ENCODE results near the gene ATP8B2. TPM values are rescaled to one million over a fixed set of nuclear protein-coding genes. Genes with fewer than 3 reads are reported as not detected.

ATP8B2 gene
- total RNA-seq, 1 experiment from 2014 or later: 22.1 TPM

- H3K36me3 ChIP-seq (ENCODE audit: control insufficient read depth in 1 of 2, insufficient read depth in 2 of 2, low read length in 2 of 2): peaks cover 20 to 27% of the 10 kb centered on the region in 2 experiments
- H3K79me2 ChIP-seq (ENCODE audit: insufficient read depth, low read length): no peaks in the 10 kb centered on the region
- H3K27ac ChIP-seq (ENCODE audit: low read depth, low read length): no peak overlapping the region
- no peak overlapping the region for H3K9ac ChIP-seq (ENCODE audit: low read length)
- intact Hi-C loops (cut with micrococcal nuclease): no loop called here
- no peak overlapping the region for H3K4me2 ChIP-seq (ENCODE audit: low read length)
- H3K27me3 ChIP-seq (ENCODE audit: insufficient read depth, low read length): no peaks in the 10 kb centered on the region
- H3K4me3 ChIP-seq (replicated peaks in 1 of 2; ENCODE audit: low read depth in 1 of 2, low read length in 2 of 2): no peak overlapping the region
- ChIA-PET CTCF (no interaction called here), RAD21 (ENCODE audit: low non-redundant PET in 1 of 2, low total read pairs in 2 of 2, uncharacterized antibody in 2 of 2, unreplicated experiment in 2 of 2) (no interaction called here), POLR2A (no interaction called here)
- BruUV-seq (replicated peaks): no TSS peak
- ATAC-seq: no peak
- H3K4me1 ChIP-seq (ENCODE audit: control insufficient read depth in 1 of 2, insufficient read depth in 2 of 2, low read length in 2 of 2): no peaks in the 10 kb centered on the region
- no peaks in the 10 kb centered on the region for H3K9me3 ChIP-seq (ENCODE audit: control insufficient read depth in 1 of 2, insufficient read depth in 1 of 2, low read depth in 1 of 2, low read length in 2 of 2)
- TF ChIP-seq CBX3 (IDR thresholded peaks at IDR 0.05; ENCODE audit: low read depth): no peak
- TF ChIP-seq FOSL1 (IDR thresholded peaks at IDR 0.05; ENCODE audit: low read depth): no peak
- no peak for TF ChIP-seq YY1 (IDR thresholded peaks at IDR 0.05; ENCODE audit: extremely low read depth, insufficient replicate concordance, low read depth, low read length)
- TF ChIP-seq ATF3 (IDR thresholded peaks at IDR 0.05): no peak
- TF ChIP-seq JUND (IDR thresholded peaks at IDR 0.05): no peak
- TF ChIP-seq CEBPB (IDR thresholded peaks at IDR 0.05; ENCODE audit: low read depth): no peak
- TF ChIP-seq TCF7L2 (IDR thresholded peaks at IDR 0.05; ENCODE audit: borderline replicate concordance, extremely low read depth, insufficient read depth, insufficient read length): no peak
- no peak for TF ChIP-seq MAX (IDR thresholded peaks at IDR 0.05)
- no peak for TF ChIP-seq ZBTB33 (IDR thresholded peaks at IDR 0.05; ENCODE audit: extremely low read depth, insufficient replicate concordance, low read length)
- TF ChIP-seq SRF (IDR thresholded peaks at IDR 0.05; ENCODE audit: low read depth): no peak
- TF ChIP-seq ZNF274 (IDR thresholded peaks at IDR 0.05; ENCODE audit: low read depth, low read length): no peak
- no peak for TF ChIP-seq ZFX (IDR thresholded peaks at IDR 0.05)
- no peaks in the 10 kb centered on the region for H3K9me2 ChIP-seq (ENCODE audit: insufficient read depth)
- DNase-seq (ENCODE audit: low read depth, low spot score): no peak
- H2AFZ ChIP-seq (ENCODE audit: low read depth, low read length, poor library complexity, severe bottlenecking): no peak overlapping the region
- no peaks in the 10 kb centered on the region for H4K20me1 ChIP-seq (ENCODE audit: insufficient read depth)
Measured at GRCh38 chr1:154342836-154343472, 17.6 kb downstream of the ATP8B2 start.
